SK-N-SH (cell line): Measurements from ENCODE around the gene AQP3. TPM values are rescaled to one million over a fixed set of nuclear protein-coding genes. Genes with fewer than 3 reads are reported as not detected.

Experiments
- CTCF ChIA-PET: fragments of 300-600, 350-600 bp; formaldehyde crosslinking; extraction: SDS; loops from one replicate; lab custom pipeline; 2021; lab: Yijun Ruan, JAX
- POLR2A ChIA-PET: fragments of 350-600 bp; sonication (Branson Sonifier 250); formaldehyde crosslinking; extraction: SDS; loops from one replicate; lab custom pipeline; 2020; ENCODE audit warnings: antibody characterized with exemption, inconsistent platforms; lab: Yijun Ruan, JAX
- DNase-seq: peaks from one replicate; pipeline ENCODE4 v3.0.0; 2012
- H2AFZ ChIP-seq: fragments of 200-600 bp; sonication (generic); 2 replicates; pipeline ENCODE4 v1.8.1; 2016; ENCODE audit warnings: antibody characterized with exemption, mild to moderate bottlenecking, low read depth
- H3F3A ChIP-seq: fragments of 200-600 bp; sonication (generic); replicated peaks from 2 replicates; pipeline ENCODE3; 2016; ENCODE audit warnings: antibody characterized with exemption, mild to moderate bottlenecking; ENCODE audit not compliant: insufficient read depth
- H3K27ac ChIP-seq, 2 experiments: fragments of 200-500 bp in 1 of 2; fragments of 200-600 bp in 1 of 2; sonication (Bioruptor generic) in 1 of 2; sonication (generic), shearing (Covaris generic) in 1 of 2; 2 replicates each; pipeline versions ENCODE4 v1.5.1 to v1.6.1; 2014 to 2016; ENCODE audit warnings: low read depth in 2 of 2, inconsistent platforms in 1 of 2, low read length in 1 of 2, mild to moderate bottlenecking in 1 of 2, mixed read lengths in 1 of 2
- H3K27me3 ChIP-seq: fragments of 200-600 bp; sonication (generic), shearing (Covaris generic); 2 replicates; pipeline ENCODE4 v1.6.1; 2016; ENCODE audit warnings: mixed run types; ENCODE audit not compliant: insufficient read depth
- H3K36me3 ChIP-seq, 2 experiments: fragments of 200-500 bp in 1 of 2; fragments of 200-600 bp in 1 of 2; sonication (Bioruptor generic) in 1 of 2; sonication (generic) in 1 of 2; replicated peaks in 1 of 2; 2 replicates each; pipeline versions ENCODE3 to v1.5.1; 2014 to 2016; ENCODE audit warnings: low read length in 1 of 2, mild to moderate bottlenecking in 1 of 2; ENCODE audit not compliant: insufficient read depth in 2 of 2, control insufficient read depth in 1 of 2
- H3K4me1 ChIP-seq, 2 experiments: fragments of 200-500 bp in 1 of 2; fragments of 200-600 bp in 1 of 2; sonication (Bioruptor generic) in 1 of 2; sonication (generic), shearing (Covaris generic) in 1 of 2; 2 replicates each; pipeline versions ENCODE4 v1.5.1 to v1.6.1; 2014 to 2016; ENCODE audit warnings: low read depth in 1 of 2, low read length in 1 of 2, mixed run types in 1 of 2; ENCODE audit not compliant: insufficient read depth in 2 of 2, control insufficient read depth in 1 of 2
- H3K4me2 ChIP-seq: fragments of 200-600 bp; sonication (generic), shearing (Covaris generic); 2 replicates; pipeline ENCODE4 v1.6.1; 2017; ENCODE audit warnings: mixed run types
- H3K4me3 ChIP-seq, 2 experiments: fragments of 200-500 bp in 1 of 2; fragments of 200-600 bp in 1 of 2; sonication (Bioruptor generic) in 1 of 2; sonication (generic), shearing (Covaris generic) in 1 of 2; 2 replicates each; pipeline versions ENCODE4 v1.5.1 to v1.8.1; 2014 to 2016; ENCODE audit warnings: low read depth in 2 of 2, inconsistent platforms in 1 of 2, low read length in 1 of 2, mild to moderate bottlenecking in 1 of 2, mixed read lengths in 1 of 2, moderate library complexity in 1 of 2
- H3K79me2 ChIP-seq: fragments of 200-600 bp; sonication (generic); 2 replicates; pipeline ENCODE4 v1.8.1; 2017; ENCODE audit warnings: mild to moderate bottlenecking; ENCODE audit not compliant: insufficient read depth
- H3K9ac ChIP-seq: fragments of 200-600 bp; sonication (generic); 2 replicates; pipeline ENCODE4 v1.6.1; 2017; ENCODE audit warnings: mixed run types
- H3K9me2 ChIP-seq: fragments of 200-600 bp; sonication (generic); 2 replicates; pipeline ENCODE4 v1.6.1; 2017; ENCODE audit warnings: mixed run types
- H3K9me3 ChIP-seq: fragments of 200-600 bp; sonication (generic); 2 replicates; pipeline ENCODE4 v1.6.1; 2017; ENCODE audit warnings: mixed run types, mild to moderate bottlenecking, moderate library complexity
- H4K20me1 ChIP-seq: fragments of 200-600 bp; sonication (generic); 2 replicates; pipeline ENCODE4 v1.6.1; 2017; ENCODE audit warnings: mild to moderate bottlenecking, mixed run types; ENCODE audit not compliant: insufficient read depth
- EZH2phosphoT487 ChIP-seq: fragments of 200-600 bp; sonication (generic); IDR thresholded peaks from 2 replicates; pipeline ENCODE4 v1.6.1; 2017; ENCODE audit warnings: low read depth, mixed run types, mild to moderate bottlenecking, antibody characterized with exemption, moderate library complexity, borderline replicate concordance
- FOXJ3 ChIP-seq: sonication (generic); formaldehyde crosslinking; IDR thresholded peaks from 2 replicates; pipeline ENCODE4 v1.5.1; 2020; ENCODE audit warnings: mild to moderate bottlenecking, missing genetic modification reagents
- FOXM1 ChIP-seq: IDR thresholded peaks from 2 replicates; pipeline ENCODE4 v1.4.0; 2012; ENCODE audit warnings: low read depth, mild to moderate bottlenecking
- JUND ChIP-seq: IDR thresholded peaks from 2 replicates; pipeline ENCODE4 v1.4.0; 2012
- MXI1 ChIP-seq: IDR thresholded peaks from 2 replicates; pipeline ENCODE4 v1.6.1; 2012; ENCODE audit warnings: mild to moderate bottlenecking, low read depth, low read length, improper control_type of control experiment
- PBX3 ChIP-seq: IDR thresholded peaks from 2 replicates; pipeline ENCODE4; 2012
- RAD21 ChIP-seq: IDR thresholded peaks from 2 replicates; pipeline ENCODE4 v1.6.1; 2012; ENCODE audit warnings: mild to moderate bottlenecking, low read length
- RCOR1 ChIP-seq: fragments of 150-350 bp; IDR thresholded peaks from 2 replicates; pipeline ENCODE4 v1.6.1; 2017; ENCODE audit warnings: antibody characterized with exemption, low read length
- REST ChIP-seq: IDR thresholded peaks from 2 replicates; pipeline ENCODE4 v1.6.1; 2012; ENCODE audit warnings: mild to moderate bottlenecking, low read depth, low read length, moderate library complexity
- RFX5 ChIP-seq: IDR thresholded peaks from 2 replicates; pipeline ENCODE4 v1.6.1; 2012; ENCODE audit warnings: mild to moderate bottlenecking, improper control_type of control experiment, low read length
- RXRA ChIP-seq: IDR thresholded peaks from 2 replicates; pipeline ENCODE4 v1.4.0; 2012; ENCODE audit warnings: low read depth, mild to moderate bottlenecking, borderline replicate concordance
- TAF1 ChIP-seq: IDR thresholded peaks from 2 replicates; pipeline ENCODE4 v1.6.1; 2012; ENCODE audit warnings: low read depth, mild to moderate bottlenecking, low read length, moderate library complexity, borderline replicate concordance
- TCF12 ChIP-seq: IDR thresholded peaks from 2 replicates; pipeline ENCODE4 v1.4.0; 2012
- TEAD4 ChIP-seq: IDR thresholded peaks from 2 replicates; pipeline ENCODE4 v1.4.0; 2012; ENCODE audit warnings: mild to moderate bottlenecking, borderline replicate concordance; ENCODE audit not compliant: insufficient read depth
- WGBS: methylation state at CpG from one replicate; pipeline ENCODE4 v1.1.6; 2017; ENCODE audit warnings: low lambda C conversion rate; 5-methylcytosine and 5-hydroxymethylcytosine counted together
- polyA plus RNA-seq, 3 experiments: library from polyadenylated mRNA; depleted of rRNA; stranded (reverse); fragments of >200 nt; gene quantifications; 2 replicates each; pipeline ENCODE4 v1.2.3, GENCODE V29; 2012
- TF ChIP-seq, protein P1 (sequence below): fragments of 150-350 bp; IDR thresholded peaks from 2 replicates; pipeline ENCODE4 v1.6.1; 2017; ENCODE audit warnings: antibody characterized with exemption, low read length, low read depth, borderline replicate concordance

The AQP3 gene
- polyA plus RNA-seq, 1 of the 3 experiments (the other 2 are of a cell fraction), result 0.64 TPM

- H3K27me3 ChIP-seq, result peaks cover 4% of the 10 kb centered on the region; the same call in 1 of the 2 replicates
- 87% methylated on average over 8 of the region's 8 CpGs for WGBS
- no peaks in the 10 kb centered on the region for H4K20me1 ChIP-seq
- ChIA-PET CTCF (interaction anchor here (1.2 to 2.9 kb wide), 5 partner anchors 14 to 59 kb away, joined by 3 to 13 read pairs (median 4); partner anchors contain the start of gene AQP3), POLR2A (no interaction called here)
- DNase-seq, result no peak
- TF ChIP-seq TAF1 (no peak), FOXJ3 (CRISPR knock-in tag) (no peak), RXRA (no peak), EZH2phosphoT487 (no peak), PBX3 (no peak), REST (no peak)
- TF ChIP-seq, protein P1, sequence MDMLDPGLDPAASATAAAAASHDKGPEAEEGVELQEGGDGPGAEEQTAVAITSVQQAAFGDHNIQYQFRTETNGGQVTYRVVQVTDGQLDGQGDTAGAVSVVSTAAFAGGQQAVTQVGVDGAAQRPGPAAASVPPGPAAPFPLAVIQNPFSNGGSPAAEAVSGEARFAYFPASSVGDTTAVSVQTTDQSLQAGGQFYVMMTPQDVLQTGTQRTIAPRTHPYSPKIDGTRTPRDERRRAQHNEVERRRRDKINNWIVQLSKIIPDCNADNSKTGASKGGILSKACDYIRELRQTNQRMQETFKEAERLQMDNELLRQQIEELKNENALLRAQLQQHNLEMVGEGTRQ, result no peak
- H3K36me3 ChIP-seq, result no peaks in the 10 kb centered on the region
- H2AFZ ChIP-seq, result no peak overlapping the region
- no peaks in the 10 kb centered on the region for H3K9me3 ChIP-seq
- H3K4me2 ChIP-seq, result no peak overlapping the region
- H3F3A ChIP-seq, result no peaks in the 10 kb centered on the region
- no peaks in the 10 kb centered on the region for H3K79me2 ChIP-seq
- H3K9me2 ChIP-seq, result no peaks in the 10 kb centered on the region
- H3K4me1 ChIP-seq, result no peaks in the 10 kb centered on the region
- H3K9ac ChIP-seq, result no peak overlapping the region
- H3K27ac ChIP-seq, result no peak overlapping the region
- no peak overlapping the region for H3K4me3 ChIP-seq
Observed at GRCh38 chr9:33433871-33434270, 13.5 kb downstream of the AQP3 start.

GRCh38 chr9:33431420-33431819, 16.0 kb downstream of the AQP3 start:
- H3K4me2 ChIP-seq, result no peak overlapping the region
- no peaks in the 10 kb centered on the region for H3K79me2 ChIP-seq
- ChIA-PET CTCF (interaction anchor here (0.6 to 2.3 kb wide), 6 partner anchors 9 to 193 kb away, joined by 3 to 9 read pairs (median 4); no protein-coding TSS in a partner anchor), POLR2A (no interaction called here)
- no peaks in the 10 kb centered on the region for H4K20me1 ChIP-seq
- H2AFZ ChIP-seq, result no peak overlapping the region
- no peak for DNase-seq
- no peaks in the 10 kb centered on the region for H3K9me3 ChIP-seq
- no peaks in the 10 kb centered on the region for H3K4me1 ChIP-seq
- no peak overlapping the region for H3K4me3 ChIP-seq
- no peaks in the 10 kb centered on the region for H3K36me3 ChIP-seq
- no peak overlapping the region for H3K27ac ChIP-seq
- no peak overlapping the region for H3K9ac ChIP-seq
- no peaks in the 10 kb centered on the region for H3K9me2 ChIP-seq
- H3F3A ChIP-seq, result no peaks in the 10 kb centered on the region
- 88% methylated on average over 2 of the region's 2 CpGs for WGBS
- peaks cover 4% of the 10 kb centered on the region; the same call in 1 of the 2 replicates for H3K27me3 ChIP-seq
- TF ChIP-seq RAD21 (no peak), JUND (no peak), EZH2phosphoT487 (no peak), RFX5 (no peak), MXI1 (no peak), TEAD4 (no peak), TCF12 (no peak), FOXJ3 (CRISPR knock-in tag) (no peak), FOXM1 (no peak), RCOR1 (no peak), REST (no peak)
- TF ChIP-seq, protein P1, result no peak
